Jurkat, Clone E6-1 (cell line): Measurements from ENCODE around the gene KCNQ2.

Experiments
- DNase-seq: peaks from one replicate; pipeline ENCODE4 v3.0.0-alpha.2; 2011; ENCODE audit warnings: low read depth, low spot score
- H3K4me3 ChIP-seq: 2 replicates; pipeline ENCODE4 v1.5.1; 2011; ENCODE audit warnings: mild to moderate bottlenecking, low read length, control low read depth, moderate library complexity

The KCNQ2 gene

DNA sequence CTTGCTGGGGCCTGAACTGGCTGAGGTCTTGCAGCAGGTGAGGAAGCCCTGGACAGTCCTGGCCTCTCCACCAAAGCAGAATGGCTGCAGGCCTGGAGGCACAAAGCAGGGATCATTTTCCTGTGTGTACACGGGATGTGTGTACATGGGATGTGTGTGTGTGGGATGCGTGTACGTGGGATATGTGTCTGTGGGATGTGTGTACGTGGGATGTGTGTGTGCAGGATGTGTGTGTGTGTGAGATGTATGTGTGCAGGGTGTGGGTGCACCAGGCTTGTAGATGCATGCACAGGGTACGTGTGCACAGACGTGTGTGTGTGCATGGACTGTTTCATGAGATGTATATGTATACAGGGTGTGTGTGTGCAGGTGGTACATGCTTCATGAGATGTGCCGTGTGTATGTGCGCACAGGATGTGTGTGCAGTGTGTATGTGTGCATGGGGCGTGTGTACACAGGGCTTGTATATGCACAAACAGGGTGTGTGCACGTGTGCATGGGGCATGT is 103.4 kb downstream of the KCNQ2 start:
- no peak overlapping the region for H3K4me3 ChIP-seq
- DNase-seq = no peak

DNA sequence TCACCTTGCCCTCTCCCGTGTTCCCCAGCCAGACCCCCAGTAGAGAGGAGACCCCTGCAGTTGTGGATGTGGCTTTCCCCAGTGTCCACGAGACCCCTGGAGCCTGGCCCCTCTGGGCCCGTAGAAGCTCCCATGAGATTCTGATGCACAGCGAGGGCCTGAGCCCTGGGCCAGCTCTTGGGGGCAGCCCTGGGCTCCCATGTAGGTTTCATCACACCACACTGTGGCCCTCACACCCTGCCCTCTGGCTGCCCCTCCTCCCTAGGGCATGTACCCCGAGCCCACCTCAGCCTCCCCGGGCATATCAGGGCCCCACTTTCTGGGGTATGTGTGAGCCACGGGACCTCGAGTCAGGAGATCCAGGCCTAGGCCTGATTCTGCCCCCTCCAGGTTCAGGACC is 104.3 kb downstream of the KCNQ2 start:
- DNase-seq = no peak
- no peak overlapping the region for H3K4me3 ChIP-seq

DNA sequence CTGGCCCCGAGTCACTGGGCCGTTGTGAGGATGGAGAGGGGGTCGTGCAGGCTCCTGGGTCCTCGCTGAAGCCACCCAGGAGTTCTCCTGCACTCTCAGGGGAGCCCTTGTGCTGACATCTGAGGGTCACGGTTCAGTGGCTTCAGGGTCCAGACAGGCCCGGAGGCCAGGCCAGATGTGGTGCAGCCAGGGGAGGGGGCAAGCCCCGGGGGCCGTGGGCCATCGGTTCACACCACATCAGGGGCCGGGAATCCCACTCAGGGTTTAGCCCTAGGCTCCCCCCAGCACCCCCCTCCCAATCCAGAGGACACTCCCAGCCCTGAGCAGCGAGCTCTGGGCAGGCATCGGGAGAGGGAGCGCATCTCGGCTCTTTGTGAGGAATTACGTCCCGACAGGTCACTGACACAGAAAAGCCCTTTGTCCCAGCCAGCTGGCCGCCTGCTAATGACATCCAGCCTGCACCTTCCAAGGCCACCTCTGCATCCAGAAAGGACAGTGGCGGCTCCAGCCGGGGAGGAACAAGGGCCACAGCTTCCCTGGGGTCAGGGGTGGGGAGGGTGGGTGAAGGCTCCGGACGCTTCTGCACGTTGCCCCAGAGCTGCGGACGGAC is 104.9 kb downstream of the KCNQ2 start:
- DNase-seq = no peak
- no peak overlapping the region for H3K4me3 ChIP-seq

DNA sequence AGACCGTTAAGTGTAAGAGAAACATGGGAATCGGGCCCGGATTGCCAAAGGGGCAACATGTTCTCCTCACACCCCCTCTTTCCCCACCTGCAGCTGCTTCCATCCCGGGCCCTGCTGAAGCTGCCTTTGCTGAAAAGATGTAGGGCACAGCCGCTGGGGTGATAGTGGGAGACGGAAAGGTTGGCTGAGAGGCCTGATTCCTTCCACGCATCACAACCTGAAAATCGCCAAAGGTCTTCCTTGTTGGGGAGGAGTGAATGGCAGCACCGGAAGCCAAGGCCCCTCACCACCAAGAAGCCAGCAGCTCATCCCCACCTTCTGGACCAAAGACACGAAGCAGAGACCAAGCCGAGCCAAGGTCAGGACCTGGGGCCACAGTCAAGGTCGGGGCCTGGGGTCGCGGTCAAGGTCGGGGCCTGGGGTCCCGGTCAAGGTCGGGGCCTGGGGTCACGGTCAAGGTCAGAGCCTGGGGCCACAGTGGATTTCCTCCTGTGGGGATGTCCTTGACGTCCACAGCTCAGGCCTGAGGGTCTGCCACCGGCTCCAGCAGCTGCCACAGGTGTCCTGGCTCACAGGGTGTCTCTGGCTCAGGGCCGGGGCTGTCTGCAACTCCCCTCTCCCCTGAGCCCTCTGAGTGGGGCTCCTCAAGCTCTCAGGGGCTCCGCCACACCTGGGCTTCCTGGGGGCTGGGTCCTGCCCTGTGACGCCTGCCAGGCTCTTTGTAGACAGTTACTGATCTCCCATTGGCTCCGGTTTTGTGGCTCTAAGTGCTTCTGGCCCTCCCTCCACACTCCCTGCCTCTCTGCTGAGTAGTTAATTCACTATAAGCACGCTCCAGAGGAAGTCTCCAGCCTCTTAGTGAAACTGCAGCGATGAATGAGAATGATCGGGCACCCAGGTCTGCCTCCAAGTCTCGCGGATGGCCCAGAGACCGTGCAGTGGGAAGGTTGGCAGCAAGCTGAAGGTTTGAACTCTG is 105.8 kb downstream of the KCNQ2 start:
- no peak overlapping the region for H3K4me3 ChIP-seq
- DNase-seq = peak; percentile 16

DNA sequence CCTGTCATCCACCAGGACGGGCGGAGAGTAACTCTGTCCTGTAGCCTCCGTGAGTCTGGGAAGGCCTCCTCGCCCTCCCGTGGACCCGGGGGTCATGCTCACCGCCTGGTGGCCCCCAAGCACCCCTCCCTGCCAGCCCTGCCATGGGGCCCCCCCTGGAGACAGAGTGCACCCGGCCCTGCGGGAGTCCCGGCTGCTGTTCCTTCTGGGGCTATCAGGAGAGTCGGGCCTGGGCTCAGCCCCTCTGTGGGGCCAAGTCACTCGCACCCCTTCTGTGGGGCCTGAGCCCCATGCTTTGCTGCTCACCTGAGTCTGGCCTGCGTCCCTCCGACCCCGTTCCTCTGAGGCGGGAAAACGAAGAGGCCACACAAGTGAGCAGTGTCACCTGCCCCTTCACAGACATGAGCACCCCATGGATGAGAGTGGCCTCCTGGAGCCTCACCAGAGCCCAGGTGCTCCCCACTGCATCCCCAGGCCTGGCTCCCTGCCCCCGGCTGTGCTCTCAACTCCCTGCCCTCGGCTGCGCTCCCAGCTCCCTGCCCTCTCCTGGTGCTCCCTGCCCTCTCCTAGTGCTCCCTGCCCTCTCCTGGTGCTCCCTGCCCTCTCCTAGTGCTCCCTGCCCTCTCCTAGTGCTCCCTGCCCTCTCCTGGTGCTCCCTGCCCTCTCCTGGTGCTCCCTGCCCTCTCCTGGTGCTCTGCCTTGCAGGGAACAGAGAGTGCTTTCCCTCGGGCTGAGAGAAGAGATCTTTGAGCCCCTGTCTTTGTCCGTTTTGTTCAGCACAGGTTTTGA is 106.7 kb downstream of the KCNQ2 start:
- H3K4me3 ChIP-seq = no peak overlapping the region
- DNase-seq = no peak

DNA sequence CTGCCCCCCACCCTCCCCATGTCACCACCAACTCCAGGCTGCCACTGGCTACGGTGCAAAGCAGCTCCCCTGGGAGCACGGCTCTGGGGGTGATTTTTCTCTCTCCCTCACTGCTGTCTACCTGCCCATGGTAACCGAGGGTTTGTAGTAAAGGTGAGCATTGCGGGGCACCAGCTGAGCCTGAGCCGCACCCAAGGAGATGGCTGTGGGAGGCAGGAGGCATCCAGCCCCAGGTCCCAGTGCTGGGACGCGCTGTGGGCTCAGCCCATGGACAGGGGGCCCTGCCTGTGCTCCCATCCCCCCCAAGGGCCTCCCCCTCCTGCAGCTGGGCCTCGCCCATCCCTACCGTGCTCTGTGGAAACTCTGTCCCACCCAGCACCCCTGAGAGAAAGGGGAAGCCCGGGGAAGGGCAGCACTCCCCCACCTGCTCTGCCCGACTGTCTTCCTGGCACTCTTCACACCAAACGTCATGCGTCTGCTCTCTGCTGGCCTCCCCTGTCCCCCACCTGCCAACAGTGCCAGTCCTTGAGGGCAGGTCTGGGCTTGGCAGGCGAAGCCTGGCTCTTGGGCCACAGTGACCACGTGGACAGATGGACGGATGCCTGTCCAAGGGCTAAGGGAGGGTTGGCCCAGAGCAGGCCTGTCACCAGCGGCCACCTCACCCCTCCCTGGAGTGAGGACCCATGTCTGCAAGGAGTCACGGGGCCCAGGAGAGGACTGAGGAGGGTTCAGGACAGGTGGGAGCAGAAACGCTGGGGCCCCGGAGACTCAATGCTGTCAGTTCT is 107.5 kb downstream of the KCNQ2 start:
- DNase-seq = no peak
- H3K4me3 ChIP-seq = no peak overlapping the region

DNA sequence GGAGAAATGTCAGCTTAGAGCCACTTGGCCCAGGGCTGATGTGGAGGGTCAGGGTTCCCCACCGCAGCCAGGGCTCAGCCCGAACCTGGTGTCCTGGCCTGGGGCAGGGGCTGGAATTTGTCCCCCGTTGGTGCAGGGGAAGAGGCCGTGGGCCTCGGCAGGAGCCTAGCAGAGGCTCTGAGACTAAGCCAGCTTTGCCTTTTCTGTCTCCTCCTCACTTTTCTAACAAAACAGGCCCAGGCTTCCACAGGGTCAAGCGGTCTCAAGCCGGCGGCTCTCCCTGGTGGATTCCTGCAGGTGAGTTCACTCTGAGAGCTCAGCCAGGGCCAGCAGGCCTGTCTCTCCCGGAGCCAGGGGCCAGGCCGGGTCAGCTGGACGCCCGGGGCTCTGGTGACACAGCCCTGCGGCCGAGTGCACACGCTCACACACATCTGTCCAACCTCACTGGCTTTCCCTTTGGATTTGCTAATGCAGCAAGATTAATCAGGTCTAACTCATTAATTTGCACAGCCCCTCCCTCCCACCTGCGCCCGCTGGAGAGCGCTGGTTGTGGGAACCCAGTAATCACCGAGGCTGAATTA is 108.4 kb downstream of the KCNQ2 start:
- no peak overlapping the region for H3K4me3 ChIP-seq
- DNase-seq = no peak

DNA sequence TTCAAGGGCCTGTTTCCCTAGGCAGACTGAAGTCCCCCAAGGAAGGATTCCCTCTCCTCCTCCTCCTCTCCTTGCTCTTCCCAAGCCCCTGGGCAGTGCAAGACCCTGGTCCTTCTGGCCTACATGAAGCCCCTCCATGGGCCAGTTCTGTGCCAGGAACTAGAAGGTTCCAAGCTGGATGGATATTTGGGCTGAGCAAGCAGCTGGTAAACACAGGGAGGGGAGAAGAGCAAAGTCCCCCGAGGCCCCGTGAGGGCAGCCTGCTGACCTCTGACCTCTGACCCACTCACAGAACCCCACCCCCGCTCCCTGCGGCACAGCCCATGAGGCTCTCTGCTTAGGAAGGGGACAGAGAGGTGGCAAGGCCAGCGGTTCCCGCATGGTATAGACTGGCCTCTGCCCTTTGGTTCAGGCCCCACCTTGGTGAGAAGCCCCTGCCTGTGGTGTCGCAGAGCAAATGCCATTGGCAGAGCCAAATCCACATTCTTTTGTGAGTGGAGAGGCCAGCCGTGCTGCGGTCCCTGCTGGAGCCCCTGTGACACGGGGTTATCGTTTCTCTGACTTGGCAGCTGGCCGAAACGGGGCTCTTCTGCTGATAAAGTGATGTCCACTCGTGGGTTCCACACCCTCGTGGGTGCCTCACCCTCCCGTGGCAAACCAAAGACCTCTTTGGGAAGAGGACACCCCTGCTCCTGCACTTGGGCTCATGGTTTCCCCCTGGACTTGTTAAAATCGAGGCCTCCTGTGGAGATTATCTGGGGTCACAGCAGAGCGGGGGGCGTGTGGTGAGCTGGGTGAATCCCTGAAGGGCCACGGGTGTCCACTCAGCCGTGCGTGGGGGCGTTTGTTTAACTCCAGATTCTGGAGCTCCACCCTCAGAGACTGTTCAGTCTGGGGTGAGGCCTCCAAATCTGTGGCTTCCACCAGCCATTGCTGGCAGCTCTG is 109.2 kb downstream of the KCNQ2 start:
- H3K4me3 ChIP-seq = no peak overlapping the region
- no peak for DNase-seq

DNA sequence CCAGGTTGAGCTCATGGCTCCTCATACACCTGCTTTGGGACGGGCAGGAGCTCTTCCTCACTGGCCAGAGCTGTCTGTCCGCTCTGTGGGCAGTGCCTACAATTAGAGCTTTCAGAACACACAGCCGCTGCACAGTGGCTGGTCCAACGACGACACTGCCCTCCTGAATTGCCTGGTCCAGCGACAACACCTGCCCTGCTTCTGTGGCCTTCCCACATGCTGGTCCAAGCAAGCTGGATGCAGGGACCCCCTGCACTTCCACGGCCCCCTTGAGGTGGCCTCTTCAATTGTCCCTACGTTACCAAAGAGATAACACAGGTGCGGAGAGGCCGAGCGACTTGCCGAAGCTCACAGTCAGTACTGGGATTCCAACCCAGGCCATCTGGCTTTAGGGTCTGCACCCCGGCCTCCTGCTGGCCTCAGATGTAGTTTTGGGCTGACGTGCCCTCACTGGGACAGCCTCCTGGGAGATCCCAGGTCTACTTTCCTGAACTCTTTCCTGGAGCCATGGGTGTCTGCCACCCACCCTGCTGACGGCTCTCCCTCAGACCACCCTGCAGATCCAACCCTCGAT is 109.9 kb downstream of the KCNQ2 start:
- no peak overlapping the region for H3K4me3 ChIP-seq

DNA sequence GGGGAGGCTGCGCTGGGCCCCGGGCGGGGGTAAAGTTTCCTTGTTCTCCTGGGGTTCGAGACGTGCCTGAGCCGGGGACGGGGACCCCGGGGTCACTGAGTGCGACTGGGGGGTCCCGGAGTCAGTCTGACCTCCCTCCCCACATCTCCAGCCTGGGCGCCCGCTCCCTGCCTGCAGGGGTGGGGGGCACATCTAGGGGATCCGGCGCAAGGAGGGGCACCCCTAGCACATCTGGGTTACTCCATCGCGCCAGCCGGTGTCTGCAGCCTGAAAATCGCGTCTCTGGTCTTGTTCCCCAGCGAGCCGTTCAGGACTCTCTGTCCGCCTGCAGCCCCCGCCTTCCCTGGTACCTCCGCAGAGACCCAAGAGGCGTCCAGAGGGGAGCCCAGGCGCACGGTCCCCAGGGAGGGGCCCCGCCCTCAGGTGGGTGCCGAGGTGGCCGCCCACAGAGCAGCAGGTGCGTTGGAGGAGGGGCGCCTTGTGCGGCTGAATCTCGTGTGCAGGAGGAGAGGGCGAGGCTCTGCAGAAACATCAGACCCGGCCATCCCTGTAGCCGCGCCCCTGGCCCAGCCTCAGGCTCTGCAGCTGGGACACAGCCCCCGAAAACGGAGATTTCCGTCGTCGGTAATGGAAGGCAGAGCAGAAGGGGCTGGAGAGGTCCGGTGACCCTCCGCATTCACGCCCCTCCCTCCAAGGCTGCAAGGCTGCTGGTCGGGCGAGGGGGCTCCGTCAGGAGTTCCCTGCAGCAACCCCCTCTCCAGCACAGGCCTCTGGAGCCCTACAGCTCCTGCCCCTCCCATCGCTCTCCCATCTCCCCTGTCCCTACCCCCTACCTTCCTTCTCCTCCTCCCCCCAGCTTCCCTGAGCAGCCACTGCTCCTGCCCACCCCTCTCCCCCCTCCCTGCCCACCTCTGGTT is 110.7 kb downstream of the KCNQ2 start:
- DNase-seq = no peak
- no peak overlapping the region for H3K4me3 ChIP-seq

More for the DNA sequence above, 109.9 kb downstream of the KCNQ2 start:
- DNase-seq = no peak

DNA sequence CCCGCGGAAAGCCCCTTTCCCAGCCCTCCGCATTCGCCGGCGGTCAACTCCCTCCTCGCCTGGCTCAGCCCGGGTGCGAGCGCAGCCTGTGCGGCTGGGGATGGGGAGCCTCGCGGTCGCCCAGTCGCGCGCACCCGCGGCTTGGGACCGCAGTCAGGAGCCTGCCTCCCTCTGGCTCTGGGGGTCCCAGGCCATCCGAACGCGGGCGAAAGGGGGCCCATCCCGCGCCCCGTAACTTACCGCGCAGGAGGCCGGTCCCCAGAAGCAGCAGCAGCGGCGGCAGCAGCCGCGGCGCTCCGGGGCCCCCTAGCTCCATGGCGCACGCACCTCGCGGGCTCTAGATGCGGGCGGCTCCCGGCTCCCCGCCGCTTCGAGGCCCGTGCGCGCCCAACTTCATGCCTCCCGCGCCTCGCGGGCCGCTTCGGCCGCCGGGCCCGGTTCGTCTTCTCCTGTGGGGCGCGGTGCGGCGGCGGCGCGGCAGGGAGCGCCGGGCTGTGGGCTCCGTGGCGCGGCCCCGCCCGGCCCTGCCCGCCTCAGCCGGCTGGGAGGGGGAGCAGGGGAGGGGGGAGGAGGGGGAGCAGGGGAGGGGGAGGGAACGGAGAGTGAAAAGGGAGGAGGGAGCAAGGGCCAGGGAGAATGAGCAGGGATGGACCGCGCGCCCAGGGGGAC is 111.5 kb downstream of the KCNQ2 start, which contains the start of gene CHRNA4:
Gene CHRNA4, minus strand, starts transcription at position 500 of the 669 bp plus-strand sequence. Its CDS starts 184 bp downstream, at position 316.
- no peak for DNase-seq
- H3K4me3 ChIP-seq = no peak within 1 kb of the TSS

DNA sequence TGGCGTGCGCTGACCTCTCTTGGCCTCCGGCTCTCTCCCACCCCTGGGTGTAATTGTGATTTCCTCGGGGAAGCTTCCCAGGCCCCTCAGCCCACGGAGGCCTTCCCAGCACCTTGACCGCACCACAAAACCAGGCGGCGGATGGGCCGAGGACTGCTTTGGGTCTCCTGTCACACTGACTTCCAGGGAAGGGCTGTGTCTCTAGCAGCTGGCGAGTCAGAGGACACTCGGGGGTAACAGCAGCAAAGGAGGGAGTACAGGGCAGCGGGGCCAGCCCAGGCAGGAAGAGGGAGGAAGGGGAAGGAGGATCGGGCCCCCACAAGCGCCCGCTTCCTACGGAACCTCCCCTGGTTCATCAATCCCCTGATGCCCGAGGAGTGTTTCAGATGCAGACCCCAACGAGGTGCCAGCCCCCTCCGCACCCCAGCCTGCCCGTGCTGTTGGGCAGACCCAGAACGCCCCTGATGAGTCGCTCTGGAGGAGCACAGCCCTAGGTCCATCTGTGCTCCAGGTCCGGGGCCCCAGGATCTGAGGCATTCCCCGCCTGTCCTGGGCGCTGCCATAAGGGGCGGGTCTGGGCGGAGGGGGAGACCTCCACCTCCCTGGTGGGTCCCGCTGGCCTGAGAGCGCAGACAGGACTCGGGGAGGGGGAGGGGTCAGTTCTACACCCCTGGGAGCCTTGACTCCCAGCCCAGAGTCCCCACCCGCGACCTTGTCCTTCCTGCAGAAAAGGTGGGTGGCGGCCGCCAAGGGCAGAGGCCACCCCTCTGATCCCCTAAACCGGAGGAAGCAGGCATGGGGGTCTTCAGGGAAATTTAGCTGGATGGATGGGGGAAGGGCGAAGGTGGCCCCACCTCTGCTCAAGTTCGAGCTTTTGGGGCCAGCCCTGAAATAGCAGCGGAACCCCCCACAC is 112.3 kb downstream of the KCNQ2 start:
- H3K4me3 ChIP-seq = no peak overlapping the region
- DNase-seq = no peak

DNA sequence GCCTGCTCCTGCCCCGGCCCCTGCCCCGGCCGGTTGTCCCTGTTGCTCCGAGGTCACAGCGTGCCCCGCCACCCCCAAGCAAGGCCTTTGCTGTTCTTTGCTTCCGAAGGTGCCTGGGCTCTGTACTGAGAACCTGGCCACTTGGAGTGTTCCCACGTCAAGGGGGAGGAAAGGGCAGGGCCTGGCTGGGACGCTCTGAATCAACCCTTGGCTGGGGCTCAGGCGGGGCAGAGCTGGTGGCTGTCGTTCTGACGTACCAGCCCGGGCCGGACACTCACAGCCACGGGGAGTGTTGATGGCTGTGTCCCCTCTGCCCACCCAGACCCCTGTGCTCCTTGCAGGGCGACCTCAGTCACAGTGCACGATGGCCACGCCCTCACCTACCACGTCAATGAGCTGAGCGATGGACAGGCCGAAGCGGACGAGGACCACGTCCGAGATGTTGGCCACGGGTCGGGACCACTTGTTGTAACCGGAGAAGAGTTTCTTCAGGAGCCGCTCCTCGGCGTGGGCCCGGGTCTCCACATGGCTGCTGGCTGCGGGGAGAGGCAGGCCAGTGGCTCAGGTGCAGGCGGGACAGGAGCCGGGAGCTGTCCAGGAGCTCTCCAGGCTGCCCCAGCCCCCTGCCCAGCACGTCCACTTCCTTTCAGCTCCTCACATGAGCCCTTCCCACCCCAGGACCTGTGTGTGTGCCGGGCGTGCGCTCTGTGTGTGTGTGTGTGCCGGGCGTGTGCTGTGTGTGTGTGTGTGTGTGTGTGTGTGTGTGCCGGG is 113.1 kb downstream of the KCNQ2 start:
- H3K4me3 ChIP-seq = no peak overlapping the region
- DNase-seq = no peak
